ENCODE data around the gene TMEM130.
A peak's percentile ranks its signal among the peaks of the same experiment; 100 is the strongest.

DNA sequence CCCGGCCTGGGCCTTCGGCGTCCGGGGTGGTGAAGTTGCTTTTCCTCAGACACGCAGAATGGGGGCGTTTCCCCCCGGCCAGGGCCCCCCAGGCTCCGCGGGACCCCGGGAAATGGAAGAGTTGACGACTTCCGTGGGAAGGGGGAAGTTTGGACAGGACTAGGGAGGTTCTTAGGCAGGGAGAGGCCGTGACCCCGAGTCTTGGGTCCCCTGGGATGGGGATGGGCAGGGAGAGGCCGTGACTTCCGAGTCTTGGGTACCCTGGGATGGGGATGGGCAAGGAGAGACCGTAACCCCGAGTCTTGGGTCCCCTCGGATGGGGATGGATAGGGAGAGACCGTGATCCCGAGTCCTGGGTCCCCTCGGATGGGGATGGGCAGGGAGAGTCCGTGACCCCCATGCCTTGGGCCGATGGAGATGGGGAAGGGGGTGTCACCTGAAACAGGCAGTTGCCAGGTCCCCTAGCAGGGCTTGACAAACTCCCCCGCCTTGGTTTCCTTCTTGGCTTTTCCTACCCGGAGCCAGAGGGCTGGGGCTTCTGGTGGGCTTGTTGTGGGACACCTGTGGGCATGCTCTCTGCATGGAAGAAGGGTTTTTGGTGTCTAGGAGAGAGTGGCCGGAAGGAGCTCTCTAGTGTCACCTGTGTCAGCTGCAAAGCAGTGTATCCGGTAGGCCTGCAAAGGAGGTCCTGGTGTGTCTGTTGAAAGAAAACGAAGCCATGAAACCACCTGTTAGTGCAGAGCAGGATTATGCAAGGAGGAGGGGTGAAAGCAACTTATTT is 9.6 kb upstream of the TMEM130 start:
- TF ChIP-seq, protein P1, sequence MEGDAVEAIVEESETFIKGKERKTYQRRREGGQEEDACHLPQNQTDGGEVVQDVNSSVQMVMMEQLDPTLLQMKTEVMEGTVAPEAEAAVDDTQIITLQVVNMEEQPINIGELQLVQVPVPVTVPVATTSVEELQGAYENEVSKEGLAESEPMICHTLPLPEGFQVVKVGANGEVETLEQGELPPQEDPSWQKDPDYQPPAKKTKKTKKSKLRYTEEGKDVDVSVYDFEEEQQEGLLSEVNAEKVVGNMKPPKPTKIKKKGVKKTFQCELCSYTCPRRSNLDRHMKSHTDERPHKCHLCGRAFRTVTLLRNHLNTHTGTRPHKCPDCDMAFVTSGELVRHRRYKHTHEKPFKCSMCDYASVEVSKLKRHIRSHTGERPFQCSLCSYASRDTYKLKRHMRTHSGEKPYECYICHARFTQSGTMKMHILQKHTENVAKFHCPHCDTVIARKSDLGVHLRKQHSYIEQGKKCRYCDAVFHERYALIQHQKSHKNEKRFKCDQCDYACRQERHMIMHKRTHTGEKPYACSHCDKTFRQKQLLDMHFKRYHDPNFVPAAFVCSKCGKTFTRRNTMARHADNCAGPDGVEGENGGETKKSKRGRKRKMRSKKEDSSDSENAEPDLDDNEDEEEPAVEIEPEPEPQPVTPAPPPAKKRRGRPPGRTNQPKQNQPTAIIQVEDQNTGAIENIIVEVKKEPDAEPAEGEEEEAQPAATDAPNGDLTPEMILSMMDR (conservative IDR thresholded peaks at IDR 0.05 in 1 of 2, IDR thresholded peaks at IDR 0.05 in 1 of 2; ENCODE audit: extremely low read depth in 1 of 2, insufficient read depth in 1 of 2, low read depth in 1 of 2, low read length in 2 of 2), result peak; percentile 30 to 49
- TF ChIP-seq EZH2 (IDR thresholded peaks at IDR 0.05; ENCODE audit: borderline replicate concordance, low read length), result no peak

Data from mammary epithelial cell (primary cell).